ENCODE data around the gene CEP85L.

DNA sequence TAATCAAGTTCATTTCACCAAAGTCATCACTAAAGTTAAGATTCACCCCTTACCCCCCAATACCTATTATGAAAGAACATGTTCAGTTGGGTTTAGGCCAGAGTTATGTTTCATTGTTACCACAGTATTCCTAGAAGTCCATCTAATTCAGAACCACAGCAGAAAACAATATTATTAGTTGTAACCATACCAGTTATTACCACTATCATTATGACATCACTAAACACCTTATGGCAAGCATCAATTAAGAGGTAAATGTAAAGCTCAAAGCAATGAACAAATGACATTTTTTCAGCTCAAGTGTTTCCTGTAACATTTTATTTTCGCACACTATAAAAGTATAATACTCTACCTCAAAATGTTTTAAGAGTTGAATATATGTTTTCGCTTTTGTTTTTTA, 4.4 kb downstream of the CEP85L start:
- no peak for TF ChIP-seq CTCF (IDR thresholded peaks at IDR 0.05; ENCODE audit: insufficient read depth, low read length, poor library complexity, severe bottlenecking)
- TF ChIP-seq EZH2phosphoT487 (conservative IDR thresholded peaks at IDR 0.05; ENCODE audit: low read length): no peak
